Stimulated activated CD4-positive, alpha-beta T cell treated with anti-CD3 and anti-CD28 coated beads, Interleukin-12 subunit alpha, Interleukin-12 subunit beta, amount 100 ng/mL, for 4 hours (primary cell): ENCODE measurements around the gene MTR.
"Not testable (repeated sequence)": the region's sequence is repeated elsewhere in the genome, so short reads cannot be mapped to it uniquely, and the experiment has no call there.

Experiments used
- DNase-seq: peaks from one replicate; pipeline ENCODE4 v3.0.0-alpha.2; 2020

Gene MTR

GRCh38 chr1:236865818-236866155 lies 70.7 kb downstream of the MTR start:
- DNase-seq = no peak

- DNase-seq = peak; percentile 17
These were observed 73.8 kb downstream of the MTR start for GRCh38 chr1:236868625-236869467.

GRCh38 chr1:236869911-236870310 lies 74.8 kb downstream of the MTR start:
- DNase-seq = no peak

- DNase-seq = no peak
These were observed 75.6 kb downstream of the MTR start for GRCh38 chr1:236870721-236871120.

- DNase-seq = no peak
These were observed 77.1 kb downstream of the MTR start for GRCh38 chr1:236872075-236872666.

GRCh38 chr1:236875975-236876374 lies 80.9 kb downstream of the MTR start:
- DNase-seq = no peak

GRCh38 chr1:236877661-236878060 lies 82.6 kb downstream of the MTR start:
- DNase-seq = no peak

- no peak for DNase-seq
These were observed 85.1 kb downstream of the MTR start for GRCh38 chr1:236880209-236880608.

- no peak for DNase-seq
These were observed 87.6 kb downstream of the MTR start for GRCh38 chr1:236882678-236883077.

GRCh38 chr1:236886199-236886598 lies 91.1 kb downstream of the MTR start:
- DNase-seq = no peak

- DNase-seq = no peak
These were observed 92.0 kb downstream of the MTR start for GRCh38 chr1:236887081-236887480.

- no peak for DNase-seq
These were observed 93.0 kb downstream of the MTR start for GRCh38 chr1:236888126-236888525.

- no peak for DNase-seq
These were observed 93.8 kb downstream of the MTR start for GRCh38 chr1:236888903-236889302.

GRCh38 chr1:236890152-236891056 lies 95.3 kb downstream of the MTR start:
- DNase-seq = no peak

GRCh38 chr1:236893626-236894545 lies 98.8 kb downstream of the MTR start:
- DNase-seq = no peak

- no peak for DNase-seq
These were observed 100.7 kb downstream of the MTR start for GRCh38 chr1:236895665-236896387.

- no peak for DNase-seq
These were observed 101.6 kb downstream of the MTR start for GRCh38 chr1:236896716-236897115.

- DNase-seq = no peak
These were observed 110.0 kb downstream of the MTR start for GRCh38 chr1:236904892-236905741.

- no peak for DNase-seq
These were observed 112.1 kb downstream of the MTR start for GRCh38 chr1:236907205-236907604.

GRCh38 chr1:236908669-236909068 lies 113.6 kb downstream of the MTR start:
- DNase-seq = no peak

GRCh38 chr1:236911047-236911446 lies 116.0 kb downstream of the MTR start:
- DNase-seq = not testable (repeated sequence)
